ENCODE results near the gene RHOT2.

Gene RHOT2

GRCh38 chr16:670485-671352, 2.8 kb downstream of the RHOT2 start:
- no peak for DNase-seq (ENCODE audit: low read depth in 2 of 2)

GRCh38 chr16:671353-672131, 3.6 kb downstream of the RHOT2 start:
- no peak for DNase-seq (ENCODE audit: low read depth in 2 of 2)

GRCh38 chr16:672371-672770, 4.4 kb downstream of the RHOT2 start:
- DNase-seq (ENCODE audit: low read depth in 2 of 2) = no peak

GRCh38 chr16:672851-673250, 4.9 kb downstream of the RHOT2 start:
- no peak for DNase-seq (ENCODE audit: low read depth in 2 of 2)

- DNase-seq (ENCODE audit: low read depth in 2 of 2) = no peak
Observed at GRCh38 chr16:673399-673991, 5.6 kb downstream of the RHOT2 start.

GRCh38 chr16:674214-674881, 6.4 kb downstream of the RHOT2 start:
- no peak for DNase-seq (ENCODE audit: low read depth in 2 of 2)

- no peak for DNase-seq (ENCODE audit: low read depth in 2 of 2)
Observed at GRCh38 chr16:674968-675883, 7.3 kb downstream of the RHOT2 start, which contains the start of gene RHBDL1. Gene RHBDL1, plus strand, starts transcription at chr16:675671. Its CDS starts 120 bp downstream, at chr16:675791.

GRCh38 chr16:675884-676564, 8.1 kb downstream of the RHOT2 start:
- DNase-seq (ENCODE audit: low read depth in 2 of 2) = no peak

GRCh38 chr16:676565-676902, 8.6 kb downstream of the RHOT2 start:
- DNase-seq (ENCODE audit: low read depth in 2 of 2) = no peak

- no peak for DNase-seq (ENCODE audit: low read depth in 2 of 2)
Observed at GRCh38 chr16:676913-677312, 9.0 kb downstream of the RHOT2 start.

GRCh38 chr16:677316-678190, 9.6 kb downstream of the RHOT2 start:
- no peak for DNase-seq (ENCODE audit: low read depth in 2 of 2)

- no peak for DNase-seq (ENCODE audit: low read depth in 2 of 2)
Observed at GRCh38 chr16:678209-678857, 10.4 kb downstream of the RHOT2 start.

- DNase-seq (ENCODE audit: low read depth in 2 of 2) = peak in 1 of 2 donors; percentile 35
Observed at GRCh38 chr16:678858-679813, 11.2 kb downstream of the RHOT2 start.

GRCh38 chr16:679814-680624, 12.1 kb downstream of the RHOT2 start, which contains the start of gene STUB1:
Gene STUB1, plus strand, starts transcription at chr16:680410. Its CDS starts 116 bp downstream, at chr16:680526.
- peak; percentile 65 to 83 for DNase-seq (ENCODE audit: low read depth in 2 of 2)

- no peak for DNase-seq (ENCODE audit: low read depth in 2 of 2)
Observed at GRCh38 chr16:680625-680945, 12.7 kb downstream of the RHOT2 start.

- no peak for DNase-seq (ENCODE audit: low read depth in 2 of 2)
Observed at GRCh38 chr16:680967-681745, 13.2 kb downstream of the RHOT2 start.

All from stimulated activated CD8-positive, alpha-beta memory T cell treated with anti-CD3 and anti-CD28 coated beads, Interleukin-2, amount 100 ng/mL, for 1 hour (primary cell).